Cardiac fibroblast (primary cell): ENCODE measurements around the gene NOX3.

Experiments
- DNase-seq, 2 donors: peaks; one replicate each; pipeline versions ENCODE4 v3.0.0 to v3.0.0-alpha.2; 2010; ENCODE audit warnings: low read depth in 2 of 2
- H3K4me3 ChIP-seq, 2 donors: replicated peaks in 1 of 2; 1 replicate in 1 of 2; 2 replicates in 1 of 2; pipeline ENCODE4 v1.5.1; 2011; ENCODE audit warnings: low read depth in 2 of 2, low read length in 2 of 2, mild to moderate bottlenecking in 2 of 2, moderate library complexity in 1 of 2
- TF ChIP-seq, protein P1 (sequence below): IDR thresholded peaks from one replicate; pipeline ENCODE4 v1.5.1; 2011; ENCODE audit warnings: low read depth, mild to moderate bottlenecking, low read length, inconsistent platforms

NOX3 gene

DNA sequence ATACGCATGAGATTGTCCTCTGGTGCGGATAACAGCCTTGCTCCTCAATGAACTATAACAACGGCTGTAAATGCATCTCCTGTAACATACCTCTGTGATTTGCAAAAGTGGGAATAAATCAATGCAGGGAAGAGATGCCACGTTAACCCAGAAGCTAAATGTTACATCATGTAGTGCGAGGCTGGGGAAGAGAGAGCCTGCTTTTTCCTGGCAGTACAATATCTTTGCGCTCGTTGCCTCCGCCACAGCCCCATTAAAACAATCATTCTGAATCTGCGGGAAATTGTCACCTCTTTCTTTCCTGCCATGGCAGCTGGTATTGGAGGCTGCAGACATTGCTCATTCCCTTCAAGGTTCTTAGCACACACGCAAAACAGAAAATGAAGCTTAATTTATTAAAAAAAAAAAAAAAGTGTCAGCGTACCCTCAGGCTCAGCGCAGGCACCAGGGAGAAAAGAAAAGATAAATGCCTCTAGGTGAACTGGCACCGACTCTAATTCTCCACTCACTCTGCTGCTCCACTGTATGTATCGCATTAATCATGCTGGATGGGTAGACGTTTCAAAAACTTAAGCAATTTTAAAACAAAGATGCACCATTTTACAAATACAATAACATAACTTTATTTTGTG, 71.2 kb downstream of the NOX3 start:
- no peak for DNase-seq
- no peak overlapping the region for H3K4me3 ChIP-seq
- TF ChIP-seq, protein P1, sequence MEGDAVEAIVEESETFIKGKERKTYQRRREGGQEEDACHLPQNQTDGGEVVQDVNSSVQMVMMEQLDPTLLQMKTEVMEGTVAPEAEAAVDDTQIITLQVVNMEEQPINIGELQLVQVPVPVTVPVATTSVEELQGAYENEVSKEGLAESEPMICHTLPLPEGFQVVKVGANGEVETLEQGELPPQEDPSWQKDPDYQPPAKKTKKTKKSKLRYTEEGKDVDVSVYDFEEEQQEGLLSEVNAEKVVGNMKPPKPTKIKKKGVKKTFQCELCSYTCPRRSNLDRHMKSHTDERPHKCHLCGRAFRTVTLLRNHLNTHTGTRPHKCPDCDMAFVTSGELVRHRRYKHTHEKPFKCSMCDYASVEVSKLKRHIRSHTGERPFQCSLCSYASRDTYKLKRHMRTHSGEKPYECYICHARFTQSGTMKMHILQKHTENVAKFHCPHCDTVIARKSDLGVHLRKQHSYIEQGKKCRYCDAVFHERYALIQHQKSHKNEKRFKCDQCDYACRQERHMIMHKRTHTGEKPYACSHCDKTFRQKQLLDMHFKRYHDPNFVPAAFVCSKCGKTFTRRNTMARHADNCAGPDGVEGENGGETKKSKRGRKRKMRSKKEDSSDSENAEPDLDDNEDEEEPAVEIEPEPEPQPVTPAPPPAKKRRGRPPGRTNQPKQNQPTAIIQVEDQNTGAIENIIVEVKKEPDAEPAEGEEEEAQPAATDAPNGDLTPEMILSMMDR = no peak

DNA sequence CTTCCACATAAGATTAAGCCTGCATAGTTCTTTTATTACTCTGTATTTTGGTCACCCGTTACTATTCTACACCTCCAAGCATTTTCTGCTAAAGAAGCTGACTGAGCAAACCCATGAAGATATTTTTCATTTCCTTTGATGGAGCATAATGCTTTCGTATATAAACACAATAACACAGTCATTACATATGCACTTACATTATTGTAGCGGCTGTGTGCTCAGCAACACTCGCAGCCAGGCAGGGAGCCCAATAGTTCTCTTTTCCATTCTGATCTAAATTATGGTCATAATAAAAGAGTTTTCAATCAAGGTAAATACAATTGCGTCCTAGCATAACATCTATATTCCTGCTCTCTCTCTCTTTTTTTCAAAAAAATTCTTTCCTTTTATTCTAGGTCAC, 71.7 kb downstream of the NOX3 start:
- TF ChIP-seq, protein P1 = no peak
- H3K4me3 ChIP-seq = no peak overlapping the region
- DNase-seq = no peak

DNA sequence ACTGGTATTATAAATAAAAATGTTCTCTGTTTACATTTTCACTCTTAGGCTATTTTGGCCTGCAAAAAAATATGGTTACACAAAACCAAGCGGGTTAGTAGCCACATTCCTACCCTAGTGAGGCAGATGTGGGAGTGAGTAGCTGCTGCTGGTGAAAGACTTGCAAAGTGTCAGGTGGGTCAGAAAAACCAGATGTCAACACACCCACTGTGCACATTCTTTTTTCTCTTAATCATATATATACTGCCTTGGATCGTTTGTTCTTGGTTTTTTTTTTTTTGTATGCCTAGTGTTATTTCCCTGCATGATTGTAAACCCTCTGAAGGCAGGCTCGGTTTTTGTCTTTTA, 73.3 kb downstream of the NOX3 start:
- H3K4me3 ChIP-seq = no peak overlapping the region
- TF ChIP-seq, protein P1 = no peak
- DNase-seq = peak; percentile 33 to 89

DNA sequence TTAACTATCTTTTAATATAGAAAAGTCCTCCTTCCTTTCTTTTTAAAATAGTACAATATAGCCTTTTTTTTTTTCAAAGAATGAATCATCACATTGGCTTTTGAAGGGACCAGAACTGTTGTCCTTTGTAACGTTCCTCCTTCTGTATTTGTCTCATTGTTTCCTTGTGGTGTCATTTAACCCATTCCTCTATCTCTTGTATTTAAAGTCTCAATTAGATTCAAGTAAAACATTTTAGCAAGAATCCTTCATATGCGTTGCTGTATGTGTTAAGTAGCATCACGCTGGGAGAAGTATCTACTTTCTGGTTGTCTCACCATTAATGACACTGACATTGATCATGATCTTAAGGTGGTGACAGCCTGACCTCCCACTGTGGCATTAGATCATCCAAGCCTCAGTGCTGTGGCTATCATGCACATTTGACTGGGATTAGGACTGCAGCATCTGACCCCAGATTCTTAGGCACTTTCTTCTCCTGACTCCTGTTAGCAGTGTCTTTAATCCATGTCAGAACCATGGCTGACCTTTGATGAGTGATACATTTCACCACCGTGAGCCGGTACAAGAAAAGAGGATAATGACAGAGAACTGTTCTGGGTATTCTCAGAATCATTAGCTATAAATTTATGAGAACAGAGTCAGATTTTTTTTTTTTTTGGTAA, 73.8 kb downstream of the NOX3 start:
- TF ChIP-seq, protein P1 = no peak
- no peak overlapping the region for H3K4me3 ChIP-seq
- DNase-seq = peak in 1 of 2 donors; percentile 47

DNA sequence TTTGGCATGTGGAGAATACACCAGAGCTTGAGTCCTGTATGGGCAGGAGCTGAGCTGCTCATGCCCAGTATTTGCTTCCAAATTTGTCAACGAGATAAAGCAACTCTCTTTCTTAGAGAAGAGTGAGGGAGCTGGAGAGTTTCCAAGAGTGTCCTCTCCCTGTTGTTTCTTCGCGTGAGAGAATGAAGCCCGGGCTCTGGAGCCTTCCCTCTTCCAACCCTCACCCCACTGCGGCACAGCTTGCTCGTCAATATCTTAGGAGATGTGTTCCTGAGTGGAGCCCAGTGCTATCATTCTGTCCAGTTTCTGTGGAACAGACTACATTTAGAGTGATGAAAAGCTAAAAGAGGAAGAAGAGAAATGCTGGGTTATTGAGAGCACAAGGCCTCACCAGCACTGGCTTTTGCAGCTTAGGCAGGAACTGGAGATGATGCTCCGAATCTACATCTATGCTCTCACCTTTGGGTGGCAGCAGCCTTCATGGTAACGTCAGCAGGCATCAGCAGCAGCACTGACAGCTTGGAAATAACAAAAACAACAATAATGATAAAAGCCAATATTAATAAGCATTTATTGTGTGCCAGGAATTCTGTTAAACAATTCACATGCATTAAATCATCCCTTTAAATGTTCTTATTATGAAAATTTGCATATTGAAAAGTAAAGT, 74.8 kb downstream of the NOX3 start:
- DNase-seq = no peak
- no peak overlapping the region for H3K4me3 ChIP-seq
- TF ChIP-seq, protein P1 = no peak

DNA sequence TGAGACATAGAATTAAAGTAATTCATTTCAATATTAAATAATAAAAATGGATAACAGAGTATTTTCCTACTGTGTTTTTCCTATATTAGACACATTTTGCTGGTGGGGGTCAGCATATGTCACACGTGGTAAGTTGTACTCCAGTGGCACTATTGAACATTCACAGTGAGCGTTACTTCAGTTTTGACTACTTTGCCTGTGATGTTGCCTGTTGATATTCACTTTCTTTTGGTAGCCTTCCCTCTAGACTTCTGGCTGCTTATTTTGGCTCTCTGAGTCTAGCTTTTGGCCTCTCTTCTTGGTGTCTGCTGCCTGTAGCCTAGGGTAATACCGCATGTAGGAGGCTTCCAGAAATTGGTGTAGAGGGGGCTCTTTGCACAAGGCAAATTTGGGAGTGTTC, 76.9 kb downstream of the NOX3 start:
- TF ChIP-seq, protein P1 = no peak
- no peak overlapping the region for H3K4me3 ChIP-seq
- no peak for DNase-seq
